ENCODE results near the gene TCERG1L.
"Not testable (repeated sequence)": the region's sequence is repeated elsewhere in the genome, so short reads cannot be mapped to it uniquely, and the experiment has no call there.

Gene TCERG1L

GRCh38 chr10:131239926-131240325 lies 71.6 kb downstream of the TCERG1L start:
- POLR2A ChIA-PET: no interaction called here
- CTCF ChIA-PET: no interaction called here
- no peak for DNase-seq (ENCODE audit: low read depth, low spot score)
- TF ChIP-seq, protein P1, sequence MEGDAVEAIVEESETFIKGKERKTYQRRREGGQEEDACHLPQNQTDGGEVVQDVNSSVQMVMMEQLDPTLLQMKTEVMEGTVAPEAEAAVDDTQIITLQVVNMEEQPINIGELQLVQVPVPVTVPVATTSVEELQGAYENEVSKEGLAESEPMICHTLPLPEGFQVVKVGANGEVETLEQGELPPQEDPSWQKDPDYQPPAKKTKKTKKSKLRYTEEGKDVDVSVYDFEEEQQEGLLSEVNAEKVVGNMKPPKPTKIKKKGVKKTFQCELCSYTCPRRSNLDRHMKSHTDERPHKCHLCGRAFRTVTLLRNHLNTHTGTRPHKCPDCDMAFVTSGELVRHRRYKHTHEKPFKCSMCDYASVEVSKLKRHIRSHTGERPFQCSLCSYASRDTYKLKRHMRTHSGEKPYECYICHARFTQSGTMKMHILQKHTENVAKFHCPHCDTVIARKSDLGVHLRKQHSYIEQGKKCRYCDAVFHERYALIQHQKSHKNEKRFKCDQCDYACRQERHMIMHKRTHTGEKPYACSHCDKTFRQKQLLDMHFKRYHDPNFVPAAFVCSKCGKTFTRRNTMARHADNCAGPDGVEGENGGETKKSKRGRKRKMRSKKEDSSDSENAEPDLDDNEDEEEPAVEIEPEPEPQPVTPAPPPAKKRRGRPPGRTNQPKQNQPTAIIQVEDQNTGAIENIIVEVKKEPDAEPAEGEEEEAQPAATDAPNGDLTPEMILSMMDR (IDR thresholded peaks at IDR 0.05; ENCODE audit: insufficient read depth, low read length, missing control alignments): no peak
- no peak overlapping the region for H3K4me3 ChIP-seq (ENCODE audit: low read depth, low read length)

DNA sequence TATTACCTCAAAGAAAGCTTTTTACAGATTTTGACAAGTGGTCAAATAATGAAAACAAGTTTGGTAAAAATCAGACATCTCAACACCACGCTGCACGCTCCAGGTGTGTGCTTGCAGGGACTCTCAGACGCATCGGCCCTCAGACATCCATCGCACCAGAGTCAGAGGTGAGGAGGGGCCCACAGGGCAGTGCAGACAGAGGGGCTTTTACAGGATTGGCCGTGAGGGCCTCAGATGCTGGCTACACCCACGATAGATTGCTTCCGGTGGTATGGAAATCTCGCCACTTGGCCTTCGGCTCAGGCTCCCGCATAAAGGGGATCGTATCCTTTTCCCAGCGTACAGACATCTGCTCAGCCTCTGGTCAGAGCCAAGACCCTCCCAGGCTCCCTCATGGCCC lies 72.1 kb downstream of the TCERG1L start:
- H3K4me3 ChIP-seq (ENCODE audit: low read depth, low read length): no peak overlapping the region
- TF ChIP-seq, protein P1 (IDR thresholded peaks at IDR 0.05; ENCODE audit: insufficient read depth, low read length, missing control alignments): no peak
- CTCF ChIA-PET: no interaction called here
- no peak for DNase-seq (ENCODE audit: low read depth, low spot score)
- POLR2A ChIA-PET: no interaction called here

- TF ChIP-seq, protein P1 (IDR thresholded peaks at IDR 0.05; ENCODE audit: insufficient read depth, low read length, missing control alignments): no peak
- no peak for DNase-seq (ENCODE audit: low read depth, low spot score)
- ChIA-PET CTCF (no interaction called here), POLR2A (no interaction called here)
- no peak overlapping the region for H3K4me3 ChIP-seq (ENCODE audit: low read depth, low read length)
Measured at GRCh38 chr10:131238669-131239280, 72.7 kb downstream of the TCERG1L start.

GRCh38 chr10:131237991-131238651 lies 73.4 kb downstream of the TCERG1L start:
- no peak overlapping the region for H3K4me3 ChIP-seq (ENCODE audit: low read depth, low read length)
- ChIA-PET POLR2A (no interaction called here), CTCF (no interaction called here)
- TF ChIP-seq, protein P1 (IDR thresholded peaks at IDR 0.05; ENCODE audit: insufficient read depth, low read length, missing control alignments): no peak
- no peak for DNase-seq (ENCODE audit: low read depth, low spot score)

DNA sequence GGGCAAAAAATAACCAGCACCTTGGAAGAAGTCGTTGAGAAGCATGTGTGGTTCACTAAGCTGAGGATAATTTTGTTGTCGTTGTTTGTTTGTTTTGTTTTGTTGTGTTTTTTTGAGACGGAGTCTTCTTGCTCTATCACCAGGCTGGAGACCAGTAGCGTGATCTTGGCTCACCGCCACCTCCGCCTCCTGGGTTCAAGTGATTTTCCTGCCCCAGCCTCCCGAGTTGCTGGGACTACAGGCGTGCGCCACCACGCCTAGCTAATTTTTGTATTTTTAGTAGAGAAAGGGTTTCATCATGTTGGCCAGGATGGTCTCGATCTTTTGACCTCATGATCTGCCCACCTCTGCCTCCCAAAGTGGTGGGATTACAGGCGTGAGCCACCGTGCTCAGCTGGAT lies 76.9 kb downstream of the TCERG1L start:
- CTCF ChIA-PET; DNase-seq (ENCODE audit: low read depth, low spot score); H3K4me3 ChIP-seq (ENCODE audit: low read depth, low read length); POLR2A ChIA-PET: not testable (repeated sequence)

DNA sequence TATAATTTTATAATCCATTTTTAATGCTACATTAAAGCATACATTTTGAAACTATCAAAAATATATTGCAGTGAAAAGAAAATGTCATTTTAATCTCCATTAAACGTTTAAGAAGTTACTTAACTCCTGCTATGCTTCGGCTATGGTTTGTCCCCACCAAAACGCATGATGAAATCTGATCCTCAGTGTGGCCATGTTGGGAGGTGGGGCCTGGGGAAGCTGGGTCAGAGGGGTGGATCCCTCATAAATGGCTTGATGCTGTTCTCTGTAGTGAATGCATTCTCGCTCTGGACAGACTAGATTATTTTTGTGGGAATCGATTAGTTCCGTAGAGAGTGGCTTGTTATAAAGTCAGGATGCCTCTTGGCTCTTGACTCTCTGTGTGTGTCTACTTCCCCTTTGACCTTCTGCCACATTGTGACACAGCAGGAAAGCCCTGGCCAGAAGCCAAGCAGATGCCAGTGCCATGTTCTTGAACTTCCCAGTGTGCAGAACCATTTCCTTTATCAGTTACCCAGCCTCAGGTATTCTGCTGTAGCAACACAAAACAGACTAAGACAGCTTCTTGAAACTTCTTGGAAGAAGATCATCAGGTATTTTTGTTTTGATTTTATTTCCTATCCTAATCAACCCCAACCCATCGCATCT lies 77.8 kb downstream of the TCERG1L start:
- no peak overlapping the region for H3K4me3 ChIP-seq (ENCODE audit: low read depth, low read length)
- POLR2A ChIA-PET: no interaction called here
- DNase-seq (ENCODE audit: low read depth, low spot score): no peak
- TF ChIP-seq, protein P1 (IDR thresholded peaks at IDR 0.05; ENCODE audit: insufficient read depth, low read length, missing control alignments): no peak
- CTCF ChIA-PET: no interaction called here

Data from AG04449 (cell line).